Esophagus squamous epithelium (tissue), 5 donors: ENCODE measurements around the gene ASIC3. TPM values are rescaled to one million over a fixed set of nuclear protein-coding genes. Genes with fewer than 3 reads are reported as not detected.
A peak's percentile ranks its signal among the peaks of the same experiment; 100 is the strongest.

Experiments used
- DNase-seq: peaks from one replicate; lab custom pipeline; 2025; lab: John Stamatoyannopoulos, UW
- H3K27ac ChIP-seq, 4 donors: fragments of 200-600 bp; sonication (generic); one replicate each; pipeline ENCODE4 v1.5.1; 2016 to 2019; ENCODE audit warnings: mild to moderate bottlenecking in 1 of 4
- H3K27me3 ChIP-seq, 4 donors: fragments of 200-600 bp; sonication (generic); 1 replicate in 3 of 4; 2 replicates in 1 of 4; pipeline versions ENCODE4 v1.5.1 to v1.6.0; 2017 to 2021; ENCODE audit warnings: antibody characterized with exemption in 1 of 4
- H3K36me3 ChIP-seq, 3 donors: fragments of 200-600 bp; sonication (generic); one replicate each; pipeline ENCODE4 v1.5.1; 2016 to 2019
- H3K4me1 ChIP-seq, 3 donors: fragments of 200-600 bp; sonication (generic); one replicate each; pipeline ENCODE4 v1.5.1; 2017 to 2019
- H3K4me3 ChIP-seq, 4 donors: fragments of 200-600 bp; sonication (generic); 1 replicate in 3 of 4; 2 replicates in 1 of 4; pipeline ENCODE4 v1.5.1; 2016 to 2019; ENCODE audit warnings: mild to moderate bottlenecking in 2 of 4, moderate library complexity in 1 of 4
- H3K9me3 ChIP-seq, 3 donors: fragments of 200-600 bp; sonication (generic); one replicate each; pipeline ENCODE4 v1.5.1; 2016 to 2019
- POLR2A ChIP-seq, 4 donors: fragments of 450-650 bp; IDR thresholded peaks; one replicate each; pipeline ENCODE4 v1.6.1; 2017; ENCODE audit warnings: antibody characterized with exemption in 4 of 4, mild to moderate bottlenecking in 4 of 4, moderate library complexity in 3 of 4
- WGBS, 2 donors: methylation state at CpG; one replicate each; pipeline ENCODE4 v1.1.5; 2018; 5-methylcytosine and 5-hydroxymethylcytosine counted together
- intact Hi-C: fragments of 100-400 bp; cut with DNase I; formaldehyde crosslinking; loops from one replicate; pipeline ENCODE4 v1.15.0; 2022
- total RNA-seq, 4 donors: library from RNA; depleted of rRNA; stranded (reverse); fragments of >200 nt; gene quantifications; one replicate each; pipeline ENCODE4 v1.1.0, GENCODE V29; 2016
- TF ChIP-seq, protein P1 (sequence below), 6 experiments: fragments of 450-650 bp in 4 of 6; fragments of 200-600 bp in 2 of 6; sonication (generic) in 2 of 6; IDR thresholded peaks; one replicate each; pipeline ENCODE4 v1.5.1; 2016 to 2019; ENCODE audit warnings: antibody characterized with exemption in 6 of 6, mild to moderate bottlenecking in 4 of 6, moderate library complexity in 4 of 6
- donor health status: DM: yes; HTN: yes; CAD: no.

The ASIC3 gene
- total RNA-seq, 4 donors from 2014 or later, result 0.40 to 0.95 TPM; not detected in 2

DNA sequence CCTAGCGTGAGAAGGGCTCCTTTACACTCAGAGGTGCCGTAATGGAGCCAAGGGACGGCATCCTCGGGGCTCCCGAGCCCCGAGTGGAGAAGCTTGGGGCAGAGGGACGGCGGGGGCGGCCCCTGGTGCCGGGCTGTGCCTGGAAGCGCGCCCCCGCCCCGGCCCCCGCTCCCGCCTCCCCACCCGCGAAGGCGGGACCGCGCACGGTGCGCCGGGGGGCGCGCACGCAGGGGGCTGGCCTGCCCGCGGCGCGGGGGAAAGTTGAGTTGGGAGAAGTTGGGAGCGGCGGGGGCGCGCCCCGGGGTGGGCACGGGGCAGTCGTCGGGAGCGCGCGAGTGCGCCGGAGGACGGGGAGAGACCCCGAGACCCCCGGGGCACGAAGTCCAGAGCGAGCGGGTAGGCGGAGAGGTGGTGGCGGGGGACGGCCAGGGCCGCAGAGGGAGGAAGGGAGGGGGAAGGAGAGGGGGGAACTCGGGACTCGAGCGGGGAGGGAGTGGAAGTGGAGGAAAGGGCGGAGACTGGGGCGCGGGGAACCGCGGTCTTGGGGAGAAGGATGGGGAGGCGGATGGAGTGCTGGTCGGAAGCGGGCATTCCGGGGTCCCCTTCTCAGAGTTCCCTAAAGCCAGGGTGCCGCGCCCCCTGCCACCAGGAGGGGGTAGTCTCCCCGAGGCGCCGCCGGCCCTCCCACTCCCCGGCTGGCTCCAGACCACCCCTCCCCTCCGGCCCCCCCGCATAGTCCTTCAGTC is 11.2 kb downstream of the ASIC3 start, which contains the start of gene SLC4A2:
Gene SLC4A2, plus strand, starts transcription at position 223 of the 746 bp plus-strand sequence. CDS start 2,399 bp downstream, outside the sequence.
- H3K36me3 ChIP-seq, result peaks cover 2 to 28% (median 7%) of the 10 kb centered on the region in 3 donors
- no peaks in the 10 kb centered on the region for H3K9me3 ChIP-seq
- peak; percentile 46 for DNase-seq
- H3K27ac ChIP-seq, result peak within 1 kb of the TSS; percentile 85 to 99 (median 96)
- H3K4me3 ChIP-seq, result peak within 1 kb of the TSS; percentile 56 to 87 (median 82)
- no peaks in the 10 kb centered on the region for H3K27me3 ChIP-seq
- 0% methylated on average over 13 to 24 of the region's 75 CpGs for WGBS, 2 donors
- H3K4me1 ChIP-seq, result peaks cover 42 to 68% (median 60%) of the 10 kb centered on the region in 3 donors
- peak in 2 of 4 donors; percentile 33 to 66 for TF ChIP-seq POLR2A (IDR thresholded peaks at IDR 0.05)
- TF ChIP-seq, protein P1, sequence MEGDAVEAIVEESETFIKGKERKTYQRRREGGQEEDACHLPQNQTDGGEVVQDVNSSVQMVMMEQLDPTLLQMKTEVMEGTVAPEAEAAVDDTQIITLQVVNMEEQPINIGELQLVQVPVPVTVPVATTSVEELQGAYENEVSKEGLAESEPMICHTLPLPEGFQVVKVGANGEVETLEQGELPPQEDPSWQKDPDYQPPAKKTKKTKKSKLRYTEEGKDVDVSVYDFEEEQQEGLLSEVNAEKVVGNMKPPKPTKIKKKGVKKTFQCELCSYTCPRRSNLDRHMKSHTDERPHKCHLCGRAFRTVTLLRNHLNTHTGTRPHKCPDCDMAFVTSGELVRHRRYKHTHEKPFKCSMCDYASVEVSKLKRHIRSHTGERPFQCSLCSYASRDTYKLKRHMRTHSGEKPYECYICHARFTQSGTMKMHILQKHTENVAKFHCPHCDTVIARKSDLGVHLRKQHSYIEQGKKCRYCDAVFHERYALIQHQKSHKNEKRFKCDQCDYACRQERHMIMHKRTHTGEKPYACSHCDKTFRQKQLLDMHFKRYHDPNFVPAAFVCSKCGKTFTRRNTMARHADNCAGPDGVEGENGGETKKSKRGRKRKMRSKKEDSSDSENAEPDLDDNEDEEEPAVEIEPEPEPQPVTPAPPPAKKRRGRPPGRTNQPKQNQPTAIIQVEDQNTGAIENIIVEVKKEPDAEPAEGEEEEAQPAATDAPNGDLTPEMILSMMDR (IDR thresholded peaks at IDR 0.05), result peak in 5 of 6 experiments; percentile 24 to 39 (median 34)
- intact Hi-C loops, result no loop called here

DNA sequence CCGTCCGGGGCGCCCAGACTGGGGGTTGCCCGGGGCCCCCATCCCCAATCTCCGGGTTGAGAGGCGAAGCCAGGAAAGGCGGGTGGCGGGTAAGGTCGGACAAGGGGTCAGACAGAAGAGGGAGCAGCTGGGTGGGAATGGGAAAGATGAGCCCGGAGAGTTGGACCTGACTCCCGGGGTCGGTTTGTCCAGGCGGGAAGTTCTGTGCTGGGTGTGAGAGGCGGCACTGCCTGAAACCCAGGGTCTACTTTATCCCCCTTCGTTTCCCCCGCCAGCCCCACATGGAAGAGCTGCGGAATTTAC is 11.7 kb downstream of the ASIC3 start:
- TF ChIP-seq POLR2A (IDR thresholded peaks at IDR 0.05), result no peak
- TF ChIP-seq, protein P1 (IDR thresholded peaks at IDR 0.05), result no peak
- intact Hi-C loops, result no loop called here
- Histone ChIP-seq H3K36me3 (peaks cover 8 to 31% (median 12%) of the 10 kb centered on the region in 3 donors), H3K4me1 (peaks cover 42 to 68% (median 60%) of the 10 kb centered on the region in 3 donors), H3K9me3 (no peaks in the 10 kb centered on the region), H3K27ac (peak overlapping the region; percentile 85 to 99 (median 96)), H3K4me3 (peak overlapping the region; percentile 56 to 87 (median 82)), H3K27me3 (no peaks in the 10 kb centered on the region)
- 0 to 1% methylated on average over 9 to 10 of the region's 17 CpGs for WGBS, 2 donors
- DNase-seq, result no peak

DNA sequence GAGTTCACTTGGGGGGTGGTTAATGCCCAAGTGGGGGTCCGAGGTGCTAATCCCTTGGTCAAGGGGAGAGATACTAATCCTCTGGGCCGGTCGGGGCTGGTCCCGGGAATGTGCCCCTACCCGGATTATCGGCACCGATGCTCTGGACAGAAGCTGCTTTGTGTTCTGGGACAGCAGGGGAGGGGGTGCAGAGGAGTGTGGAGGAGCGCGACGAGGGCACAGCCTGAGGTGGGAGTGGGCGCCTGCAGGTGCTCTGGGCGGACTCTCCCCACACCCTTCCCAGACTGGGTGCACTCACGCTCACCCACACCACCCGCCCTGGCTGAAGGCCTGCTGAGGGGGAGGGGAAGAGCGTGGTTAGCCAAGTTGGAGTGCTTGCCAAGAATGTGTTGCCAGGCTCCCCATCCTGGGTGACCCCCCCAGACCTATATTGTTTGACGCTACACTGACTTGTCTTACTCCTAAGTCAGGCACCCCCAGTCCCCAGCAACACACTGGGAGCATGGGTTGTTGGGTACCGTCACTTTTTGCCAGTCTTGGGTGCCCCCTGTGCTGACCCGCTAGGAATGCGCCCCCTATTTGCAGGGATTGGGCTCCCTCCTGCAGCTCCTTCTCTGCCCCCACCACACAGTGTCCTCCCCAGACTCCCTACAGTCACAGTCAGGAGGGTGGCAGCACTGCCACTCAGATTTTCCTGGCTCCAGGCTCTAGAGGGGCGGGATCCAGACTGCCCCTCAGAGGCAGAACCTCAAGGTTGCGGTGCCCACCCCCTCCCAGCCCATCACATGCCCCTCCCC is 12.3 kb downstream of the ASIC3 start:
- WGBS, 2 donors, result 14 to 18% methylated on average over 3 to 7 of the region's 21 CpGs
- H3K27ac ChIP-seq, result peak overlapping the region; percentile 85 to 99 (median 96)
- H3K4me1 ChIP-seq, result peaks cover 42 to 68% (median 60%) of the 10 kb centered on the region in 3 donors
- no peak for DNase-seq
- H3K9me3 ChIP-seq, result no peaks in the 10 kb centered on the region
- H3K27me3 ChIP-seq, result no peaks in the 10 kb centered on the region
- TF ChIP-seq, protein P1 (IDR thresholded peaks at IDR 0.05), result no peak
- TF ChIP-seq POLR2A (IDR thresholded peaks at IDR 0.05), result no peak
- peak overlapping the region; percentile 56 to 87 (median 82) for H3K4me3 ChIP-seq
- intact Hi-C loops, result no loop called here
- peaks cover 10 to 37% (median 18%) of the 10 kb centered on the region in 3 donors for H3K36me3 ChIP-seq

DNA sequence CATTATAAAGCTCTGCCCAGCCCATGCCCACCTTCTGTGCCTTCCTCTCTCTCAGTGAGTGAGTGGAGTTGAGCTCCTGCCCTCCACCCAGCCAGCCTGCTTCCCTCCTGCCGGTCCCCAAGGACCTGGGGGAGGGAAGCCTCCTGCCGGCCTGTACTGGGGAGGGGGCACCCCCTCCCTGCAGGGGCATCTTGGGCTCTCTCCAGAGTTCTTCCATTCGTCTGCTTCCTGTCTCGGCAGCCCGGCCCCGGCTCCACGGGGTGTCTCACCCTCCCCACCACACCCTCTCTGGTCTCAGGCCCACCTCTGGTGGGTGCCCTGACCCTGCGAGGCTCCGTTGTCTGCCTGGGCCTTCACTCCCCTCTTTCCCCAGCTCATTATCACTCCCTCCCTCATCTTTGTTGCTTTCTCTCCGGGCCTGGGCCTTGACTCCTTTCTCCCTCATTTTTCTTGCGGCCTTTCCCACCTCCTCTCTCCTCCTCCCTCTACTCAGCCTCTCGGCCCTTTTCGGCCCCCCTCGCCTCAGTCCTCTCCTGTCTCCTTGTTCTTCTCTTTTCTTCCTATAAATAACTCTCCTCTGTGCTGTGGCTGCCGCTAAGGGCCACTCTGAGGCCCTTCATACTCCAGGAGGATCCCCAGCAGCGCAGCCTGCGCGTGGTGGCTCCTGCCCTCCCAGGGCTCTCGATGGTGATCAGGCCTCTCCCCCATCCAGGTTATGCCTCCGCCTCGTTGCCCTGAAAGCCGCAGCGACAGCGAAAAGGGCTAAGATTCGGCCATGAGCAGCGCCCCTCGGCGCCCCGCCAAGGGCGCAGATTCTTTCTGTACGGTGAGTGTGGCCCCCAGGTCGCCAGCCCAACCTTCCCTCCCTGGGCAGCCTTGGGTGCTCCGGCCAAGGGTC is 13.1 kb downstream of the ASIC3 start:
- no peak for DNase-seq
- Histone ChIP-seq H3K36me3 (peaks cover 10 to 45% (median 25%) of the 10 kb centered on the region in 3 donors), H3K27me3 (no peaks in the 10 kb centered on the region), H3K4me3 (peak overlapping the region in 2 of 4 donors; percentile 76 to 87), H3K4me1 (peaks cover 42 to 66% (median 58%) of the 10 kb centered on the region in 3 donors), H3K9me3 (no peaks in the 10 kb centered on the region), H3K27ac (peak overlapping the region in 3 of 4 donors; percentile 96 to 99 (median 97))
- no peak for TF ChIP-seq POLR2A (IDR thresholded peaks at IDR 0.05)
- WGBS, 2 donors, result 62 to 63% methylated on average over 20 to 23 of the region's 33 CpGs
- intact Hi-C loops, result no loop called here

DNA sequence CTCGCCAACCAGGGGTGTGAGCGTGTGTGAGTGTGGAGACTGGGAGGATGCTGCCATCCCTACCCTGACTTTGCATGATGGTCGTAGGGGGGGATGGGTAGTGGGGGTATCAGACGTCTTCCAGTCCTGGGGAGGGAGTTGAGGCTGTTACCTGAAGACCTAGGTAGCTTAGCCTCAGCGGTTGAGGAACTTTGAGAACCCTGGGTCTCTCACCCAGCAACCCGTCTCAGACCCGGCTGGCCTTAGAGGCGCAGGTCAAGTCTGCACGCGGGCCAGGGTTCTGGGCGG is 13.7 kb downstream of the ASIC3 start:
- H3K27ac ChIP-seq, result peak overlapping the region in 3 of 4 donors; percentile 72 to 97 (median 96)
- peaks cover 37 to 60% (median 52%) of the 10 kb centered on the region in 3 donors for H3K4me1 ChIP-seq
- H3K4me3 ChIP-seq, result peak overlapping the region in 2 of 4 donors; percentile 23 to 55
- no peaks in the 10 kb centered on the region for H3K9me3 ChIP-seq
- no peak for TF ChIP-seq POLR2A (IDR thresholded peaks at IDR 0.05)
- TF ChIP-seq, protein P1 (IDR thresholded peaks at IDR 0.05), result no peak
- no peak for DNase-seq
- intact Hi-C loops, result no loop called here
- H3K27me3 ChIP-seq, result no peaks in the 10 kb centered on the region
- WGBS, 2 donors, result 69 to 89% methylated on average over 3 to 8 of the region's 11 CpGs
- peaks cover 10 to 51% (median 31%) of the 10 kb centered on the region in 3 donors for H3K36me3 ChIP-seq
